HG02610 (cell line): ENCODE results near the gene OLFML3.
"Not testable (repeated sequence)": the region's sequence is repeated elsewhere in the genome, so short reads cannot be mapped to it uniquely, and the experiment has no call there.

ENCODE experiments used
- ATAC-seq: cut with Tn5 transposase; IDR thresholded peaks from one replicate; pipeline ENCODE4 v1.9.1; 2021; ENCODE audit warnings: mild to moderate bottlenecking, moderate library complexity; ENCODE audit not compliant: unreplicated experiment

The OLFML3 gene

GRCh38 chr1:113948151-113948550, 31.1 kb upstream of the OLFML3 start:
- not testable (repeated sequence) for ATAC-seq

GRCh38 chr1:113949007-113949406, 30.3 kb upstream of the OLFML3 start:
- no peak for ATAC-seq

- ATAC-seq = no peak
Observed at GRCh38 chr1:113950908-113951307, 28.4 kb upstream of the OLFML3 start.

- no peak for ATAC-seq
Observed at GRCh38 chr1:113951719-113952118, 27.6 kb upstream of the OLFML3 start.

GRCh38 chr1:113957984-113958383, 21.3 kb upstream of the OLFML3 start:
- no peak for ATAC-seq

GRCh38 chr1:113958691-113959090, 20.6 kb upstream of the OLFML3 start:
- no peak for ATAC-seq

- ATAC-seq = no peak
Observed at GRCh38 chr1:113963281-113963906, 15.9 kb upstream of the OLFML3 start.

GRCh38 chr1:113965703-113966412, 13.4 kb upstream of the OLFML3 start:
- ATAC-seq = no peak

- no peak for ATAC-seq
Observed at GRCh38 chr1:113972954-113973353, 6.3 kb upstream of the OLFML3 start.

- peak; percentile 74 for ATAC-seq
Observed at GRCh38 chr1:113975211-113975895, 3.9 kb upstream of the OLFML3 start.

GRCh38 chr1:113976609-113977278, 2.5 kb upstream of the OLFML3 start:
- no peak for ATAC-seq

- no peak for ATAC-seq
Observed at GRCh38 chr1:113977906-113978305, 1.4 kb upstream of the OLFML3 start.

GRCh38 chr1:113980110-113980509, 836 bp downstream of the OLFML3 start:
- ATAC-seq = no peak

- no peak for ATAC-seq
Observed at GRCh38 chr1:113981962-113982931, 3.0 kb downstream of the OLFML3 start.

- ATAC-seq = no peak
Observed at GRCh38 chr1:113982949-113983348, 3.7 kb downstream of the OLFML3 start.

GRCh38 chr1:113983391-113983790, 4.1 kb downstream of the OLFML3 start:
- no peak for ATAC-seq

- ATAC-seq = no peak
Observed at GRCh38 chr1:113983826-113984225, 4.6 kb downstream of the OLFML3 start.

GRCh38 chr1:113984710-113985109, 5.4 kb downstream of the OLFML3 start:
- ATAC-seq = no peak

GRCh38 chr1:113986802-113987201, 7.5 kb downstream of the OLFML3 start:
- ATAC-seq = no peak

GRCh38 chr1:113987259-113987658, 8.0 kb downstream of the OLFML3 start:
- ATAC-seq = no peak
